Mesothelial cell of epicardium (in vitro differentiated cells): ENCODE measurements around the gene CLDN20. TPM values are rescaled to one million over a fixed set of nuclear protein-coding genes. Genes with fewer than 3 reads are reported as not detected.

Experiments used
- DNase-seq, 2 experiments: peaks; one replicate each; pipeline ENCODE4 v3.0.0; 2021; ENCODE audit warnings: low spot score in 2 of 2; ENCODE audit not compliant: unreplicated experiment in 2 of 2
- H3K27ac Mint-ChIP-seq: 2 replicates; pipeline ENCODE4 v1.8.0; 2021; ENCODE audit warnings: mixed read lengths
- H3K27me3 Mint-ChIP-seq: 2 replicates; pipeline ENCODE4 v1.8.0; 2021; ENCODE audit warnings: low read depth, mixed read lengths
- H3K36me3 Mint-ChIP-seq: 2 replicates; pipeline ENCODE4 v1.8.0; 2021; ENCODE audit warnings: mixed read lengths
- H3K4me1 Mint-ChIP-seq: 2 replicates; pipeline ENCODE4 v1.8.0; 2021; ENCODE audit warnings: mixed read lengths
- H3K4me3 Mint-ChIP-seq: 2 replicates; pipeline ENCODE4 v1.8.0; 2021; ENCODE audit warnings: mild to moderate bottlenecking, moderate library complexity, mixed read lengths
- H3K9me3 Mint-ChIP-seq: 2 replicates; pipeline ENCODE4 v1.8.0; 2021; ENCODE audit warnings: mixed read lengths
- total RNA-seq: library from RNA; stranded (reverse); gene quantifications from 3 replicates; pipeline ENCODE4 v1.2.1, GENCODE V29; 2021
- TF ChIP-seq, protein P1 (sequence below): fragments of 200-600 bp; sonication (generic); IDR thresholded peaks from one replicate; pipeline ENCODE4 v1.5.0; 2021; ENCODE audit warnings: antibody characterized with exemption; ENCODE audit not compliant: unreplicated experiment

The CLDN20 gene
- total RNA-seq, 1 donor from 2014 or later: not detected

DNA sequence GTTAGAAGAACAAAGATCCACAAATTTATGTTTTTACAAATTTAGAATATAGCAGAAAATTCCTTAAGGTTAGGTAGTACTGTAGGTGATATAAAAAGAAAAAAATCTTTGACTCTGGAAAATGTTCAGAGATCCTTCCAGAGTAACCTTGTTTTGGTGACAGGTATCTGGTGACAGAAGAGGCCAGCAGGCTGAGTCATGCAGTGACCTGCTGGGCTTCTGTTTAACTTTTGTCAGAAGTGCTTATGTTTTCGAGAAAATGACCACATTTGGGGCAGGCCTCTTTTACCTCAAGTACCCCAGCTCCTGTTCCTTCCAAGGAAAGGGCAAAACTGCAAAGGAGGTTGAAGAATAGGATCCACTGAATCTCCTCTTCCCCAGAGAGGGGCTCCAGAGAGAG, 10.5 kb upstream of the CLDN20 start:
- no peak overlapping the region for H3K4me3 Mint-ChIP-seq
- H3K27me3 Mint-ChIP-seq: no peaks in the 10 kb centered on the region
- TF ChIP-seq, protein P1, sequence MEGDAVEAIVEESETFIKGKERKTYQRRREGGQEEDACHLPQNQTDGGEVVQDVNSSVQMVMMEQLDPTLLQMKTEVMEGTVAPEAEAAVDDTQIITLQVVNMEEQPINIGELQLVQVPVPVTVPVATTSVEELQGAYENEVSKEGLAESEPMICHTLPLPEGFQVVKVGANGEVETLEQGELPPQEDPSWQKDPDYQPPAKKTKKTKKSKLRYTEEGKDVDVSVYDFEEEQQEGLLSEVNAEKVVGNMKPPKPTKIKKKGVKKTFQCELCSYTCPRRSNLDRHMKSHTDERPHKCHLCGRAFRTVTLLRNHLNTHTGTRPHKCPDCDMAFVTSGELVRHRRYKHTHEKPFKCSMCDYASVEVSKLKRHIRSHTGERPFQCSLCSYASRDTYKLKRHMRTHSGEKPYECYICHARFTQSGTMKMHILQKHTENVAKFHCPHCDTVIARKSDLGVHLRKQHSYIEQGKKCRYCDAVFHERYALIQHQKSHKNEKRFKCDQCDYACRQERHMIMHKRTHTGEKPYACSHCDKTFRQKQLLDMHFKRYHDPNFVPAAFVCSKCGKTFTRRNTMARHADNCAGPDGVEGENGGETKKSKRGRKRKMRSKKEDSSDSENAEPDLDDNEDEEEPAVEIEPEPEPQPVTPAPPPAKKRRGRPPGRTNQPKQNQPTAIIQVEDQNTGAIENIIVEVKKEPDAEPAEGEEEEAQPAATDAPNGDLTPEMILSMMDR: no peak
- peak overlapping the region; percentile 34 for H3K27ac Mint-ChIP-seq
- no peak for DNase-seq
- H3K36me3 Mint-ChIP-seq: peaks cover 12% of the 10 kb centered on the region
- H3K4me1 Mint-ChIP-seq: peaks cover under 1% of the 10 kb centered on the region
- H3K9me3 Mint-ChIP-seq: no peaks in the 10 kb centered on the region

DNA sequence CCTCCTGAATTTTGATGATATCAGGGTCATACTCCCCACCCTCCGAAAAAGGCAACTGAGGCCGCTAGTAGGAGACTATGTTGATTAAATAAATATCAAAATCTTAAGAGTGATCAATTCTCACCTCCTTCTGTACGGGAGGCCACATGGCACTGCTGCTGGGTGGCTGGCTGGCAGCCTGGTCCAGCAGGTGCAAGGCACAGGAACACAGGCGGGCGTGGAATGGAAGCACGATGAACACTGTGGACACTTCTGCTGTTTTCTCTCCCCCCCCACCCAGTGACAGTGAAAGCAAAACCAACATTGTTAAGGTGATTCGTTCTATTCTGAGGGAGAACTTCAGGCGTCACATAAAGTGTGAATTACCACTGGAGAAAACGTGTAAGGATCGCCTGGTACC, 9.7 kb upstream of the CLDN20 start:
- no peak overlapping the region for H3K27ac Mint-ChIP-seq
- no peaks in the 10 kb centered on the region for H3K9me3 Mint-ChIP-seq
- H3K4me3 Mint-ChIP-seq: no peak overlapping the region
- peaks cover 12% of the 10 kb centered on the region for H3K36me3 Mint-ChIP-seq
- TF ChIP-seq, protein P1: no peak
- no peak for DNase-seq
- no peaks in the 10 kb centered on the region for H3K27me3 Mint-ChIP-seq
- no peaks in the 10 kb centered on the region for H3K4me1 Mint-ChIP-seq

- H3K27ac Mint-ChIP-seq: no peak overlapping the region
These were observed 7.6 kb upstream of the CLDN20 start for GRCh38 chr6:155256122-155256795.

GRCh38 chr6:155257796-155258195, 6.0 kb upstream of the CLDN20 start:
- TF ChIP-seq, protein P1: no peak
- no peak overlapping the region for H3K27ac Mint-ChIP-seq
- H3K4me3 Mint-ChIP-seq: no peak overlapping the region
- H3K9me3 Mint-ChIP-seq: no peaks in the 10 kb centered on the region
- no peak for DNase-seq
- H3K36me3 Mint-ChIP-seq: peaks cover 12% of the 10 kb centered on the region
- H3K4me1 Mint-ChIP-seq: peaks cover 13% of the 10 kb centered on the region
- H3K27me3 Mint-ChIP-seq: no peaks in the 10 kb centered on the region

More at GRCh38 chr6:155256122-155256795, 7.6 kb upstream of the CLDN20 start:
- DNase-seq: no peak
- H3K27me3 Mint-ChIP-seq: no peaks in the 10 kb centered on the region
- TF ChIP-seq, protein P1: no peak
- H3K4me3 Mint-ChIP-seq: no peak overlapping the region
- no peaks in the 10 kb centered on the region for H3K9me3 Mint-ChIP-seq
- peaks cover 12% of the 10 kb centered on the region for H3K36me3 Mint-ChIP-seq
- peaks cover 4% of the 10 kb centered on the region for H3K4me1 Mint-ChIP-seq

GRCh38 chr6:155259204-155259603, 4.6 kb upstream of the CLDN20 start:
- H3K4me1 Mint-ChIP-seq: peaks cover 13% of the 10 kb centered on the region
- H3K36me3 Mint-ChIP-seq: peaks cover 12% of the 10 kb centered on the region
- H3K4me3 Mint-ChIP-seq: no peak overlapping the region
- TF ChIP-seq, protein P1: no peak
- no peaks in the 10 kb centered on the region for H3K27me3 Mint-ChIP-seq
- no peaks in the 10 kb centered on the region for H3K9me3 Mint-ChIP-seq
- no peak for DNase-seq
- H3K27ac Mint-ChIP-seq: no peak overlapping the region
